Hepatocyte (in vitro differentiated cells): Measurements from ENCODE around the gene HES7. TPM values are rescaled to one million over a fixed set of nuclear protein-coding genes. Genes with fewer than 3 reads are reported as not detected.

ENCODE experiments used
- DNase-seq: peaks from one replicate; pipeline ENCODE4 v3.0.0-alpha.2; 2016; ENCODE audit warnings: low spot score
- H2AFZ ChIP-seq: fragments of 200-600 bp; sonication (generic); 2 replicates; pipeline ENCODE4 v1.6.0; 2016; ENCODE audit warnings: antibody characterized with exemption, mild to moderate bottlenecking
- H3K27ac ChIP-seq: fragments of 200-600 bp; sonication (generic); 2 replicates; pipeline ENCODE4 v1.5.1; 2016; ENCODE audit warnings: mild to moderate bottlenecking
- H3K27me3 ChIP-seq: fragments of 200-600 bp; sonication (generic); 2 replicates; pipeline ENCODE4 v1.6.1; 2016
- H3K36me3 ChIP-seq: fragments of 200-600 bp; sonication (generic); replicated peaks from 2 replicates; pipeline ENCODE4 v1.5.1; 2016; ENCODE audit warnings: low read depth; ENCODE audit not compliant: insufficient read depth
- H3K4me1 ChIP-seq: fragments of 200-600 bp; sonication (generic); 2 replicates; pipeline ENCODE4 v1.5.1; 2016; ENCODE audit warnings: mild to moderate bottlenecking, moderate library complexity; ENCODE audit not compliant: insufficient read depth
- H3K4me2 ChIP-seq: fragments of 200-600 bp; sonication (generic); 2 replicates; pipeline ENCODE4 v1.6.0; 2016
- H3K4me3 ChIP-seq: fragments of 200-600 bp; sonication (generic); 2 replicates; pipeline ENCODE4 v1.5.1; 2016; ENCODE audit warnings: mild to moderate bottlenecking
- H3K79me2 ChIP-seq: fragments of 200-600 bp; sonication (generic); 2 replicates; pipeline ENCODE4 v1.6.0; 2017; ENCODE audit warnings: mild to moderate bottlenecking
- H3K9me2 ChIP-seq: fragments of 200-600 bp; sonication (generic); replicated peaks from 2 replicates; pipeline ENCODE4 v1.6.0; 2017; ENCODE audit warnings: mild to moderate bottlenecking; ENCODE audit not compliant: insufficient read depth
- H3K9me3 ChIP-seq: fragments of 200-600 bp; sonication (generic); 2 replicates; pipeline ENCODE4 v1.5.1; 2016; ENCODE audit warnings: low read depth, mild to moderate bottlenecking
- H4K20me1 ChIP-seq: fragments of 200-600 bp; sonication (generic); 2 replicates; pipeline ENCODE4 v1.6.0; 2016; ENCODE audit warnings: mild to moderate bottlenecking; ENCODE audit not compliant: insufficient read depth, poor library complexity, severe bottlenecking
- CTCF ChIP-seq: fragments of 200-600 bp; sonication (generic); IDR thresholded peaks from 2 replicates; pipeline ENCODE4 v1.5.1; 2016; ENCODE audit warnings: antibody characterized with exemption, mild to moderate bottlenecking; ENCODE audit not compliant: poor library complexity
- EZH2 ChIP-seq: fragments of 200-600 bp; sonication (generic); IDR thresholded peaks from 2 replicates; pipeline ENCODE4 v1.6.1; 2016; ENCODE audit warnings: antibody characterized with exemption, mild to moderate bottlenecking, borderline replicate concordance
- EZH2phosphoT487 ChIP-seq: fragments of 200-600 bp; sonication (generic); IDR thresholded peaks from one replicate; pipeline ENCODE4 v1.6.1; 2018; ENCODE audit warnings: antibody characterized with exemption, mild to moderate bottlenecking, low read depth, moderate library complexity; ENCODE audit not compliant: unreplicated experiment, severe bottlenecking
- WGBS: methylation state at CpG from one replicate; pipeline ENCODE4 v1.1.6; 2016; ENCODE audit warnings: low lambda C conversion rate; ENCODE audit errors: missing lambda C conversion rate; 5-methylcytosine and 5-hydroxymethylcytosine counted together
- polyA plus RNA-seq: library from polyadenylated mRNA; unstranded; fragments of >200 nt; fragmentation: Nextera tagmentation; extraction: Ambion mirVana; gene quantifications from 2 replicates; pipeline ENCODE4 v1.2.1, GENCODE V29; 2016
- total RNA-seq: library from RNA; depleted of rRNA; stranded (reverse); fragments of >200 nt; gene quantifications from 2 replicates; pipeline ENCODE4 v1.2.3, GENCODE V29; 2014

HES7 gene
- total and polyA plus RNA-seq, 2 experiments from 2014 or later = not detected

- H3K9me2 ChIP-seq = no peaks in the 10 kb centered on the region
- no peaks in the 10 kb centered on the region for H4K20me1 ChIP-seq
- DNase-seq = no peak
- no peak overlapping the region for H2AFZ ChIP-seq
- no peak overlapping the region for H3K4me2 ChIP-seq
- no peak overlapping the region for H3K27ac ChIP-seq
- peaks cover 52% of the 10 kb centered on the region for H3K27me3 ChIP-seq
- no peaks in the 10 kb centered on the region for H3K79me2 ChIP-seq
- 88% methylated on average over 14 of the region's 14 CpGs for WGBS
- no peak for TF ChIP-seq CTCF
- no peak for TF ChIP-seq EZH2
- no peak for TF ChIP-seq EZH2phosphoT487
- no peaks in the 10 kb centered on the region for H3K9me3 ChIP-seq
- no peak overlapping the region for H3K4me3 ChIP-seq
- H3K4me1 ChIP-seq = peaks cover 20% of the 10 kb centered on the region
- no peaks in the 10 kb centered on the region for H3K36me3 ChIP-seq
Measured at GRCh38 chr17:8075574-8076342, 48.1 kb downstream of the HES7 start.

DNA sequence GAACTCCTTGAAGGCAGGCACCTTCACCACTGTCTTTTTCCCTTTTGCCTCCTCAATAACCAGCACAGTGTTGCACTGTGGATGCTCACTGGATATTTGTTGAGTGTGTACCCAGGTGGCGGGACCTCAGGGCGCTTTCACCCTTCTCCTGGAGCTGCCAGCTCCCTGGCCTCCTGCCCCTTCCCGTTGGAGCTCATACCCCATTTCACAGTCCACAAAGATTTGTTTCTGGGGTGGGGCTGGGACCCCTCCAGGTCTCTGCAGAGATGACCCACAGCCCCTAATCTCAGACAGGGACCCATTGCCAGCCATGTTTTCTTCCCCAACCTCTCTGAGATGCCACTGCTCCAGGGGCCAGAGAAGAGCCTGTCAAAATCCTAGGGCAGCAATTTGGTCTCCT is 48.8 kb downstream of the HES7 start:
- Histone ChIP-seq H3K9me2 (no peaks in the 10 kb centered on the region), H3K4me3 (no peak overlapping the region), H3K4me2 (no peak overlapping the region), H3K36me3 (no peaks in the 10 kb centered on the region), H3K27me3 (peaks cover 56% of the 10 kb centered on the region), H3K27ac (no peak overlapping the region), H3K79me2 (no peaks in the 10 kb centered on the region), H3K4me1 (peaks cover 16% of the 10 kb centered on the region), H3K9me3 (no peaks in the 10 kb centered on the region), H4K20me1 (no peaks in the 10 kb centered on the region), H2AFZ (no peak overlapping the region)
- TF ChIP-seq EZH2 = no peak
- no peak for TF ChIP-seq EZH2phosphoT487
- no peak for TF ChIP-seq CTCF
- WGBS = 90% methylated on average over 3 of the region's 3 CpGs
- DNase-seq = no peak

GRCh38 chr17:8074554-8074953 is 49.4 kb downstream of the HES7 start:
- TF ChIP-seq EZH2phosphoT487 = no peak
- no peak for TF ChIP-seq CTCF
- no peak for TF ChIP-seq EZH2
- Histone ChIP-seq H3K9me2 (no peaks in the 10 kb centered on the region), H3K4me2 (no peak overlapping the region), H3K27ac (no peak overlapping the region), H3K9me3 (no peaks in the 10 kb centered on the region), H3K4me3 (no peak overlapping the region), H3K27me3 (peaks cover 56% of the 10 kb centered on the region), H2AFZ (no peak overlapping the region), H3K4me1 (peaks cover 15% of the 10 kb centered on the region), H3K36me3 (no peaks in the 10 kb centered on the region), H3K79me2 (no peaks in the 10 kb centered on the region), H4K20me1 (no peaks in the 10 kb centered on the region)
- DNase-seq = no peak
- 68% methylated on average over 7 of the region's 7 CpGs for WGBS
